Adrenal gland (tissue), 12 donors: Measurements from ENCODE around the gene PTGFR. TPM values are rescaled to one million over a fixed set of nuclear protein-coding genes. Genes with fewer than 3 reads are reported as not detected.

Source experiments
- DNase-seq, 7 donors: peaks; one replicate each; pipeline ENCODE4 v3.0.0-alpha.2; 2019 to 2020
- H3K27ac ChIP-seq, 5 donors: fragments of 200-600 bp; sonication (generic) in 4 of 5; 1 replicate in 3 of 5; 2 replicates in 2 of 5; pipeline versions ENCODE4 v1.5.1 to v1.8.0; 2016 to 2020; ENCODE audit warnings: mild to moderate bottlenecking in 1 of 5
- H3K27me3 ChIP-seq: fragments of 200-600 bp; 2 replicates; pipeline ENCODE4 v1.8.0; 2021
- H3K36me3 ChIP-seq, 2 donors: fragments of 200-600 bp; replicated peaks in 1 of 2; 1 replicate in 1 of 2; 2 replicates in 1 of 2; pipeline versions ENCODE4 v1.5.1 to v1.8.0; 2018 to 2022
- H3K4me1 ChIP-seq, 2 donors: fragments of 200-600 bp; replicated peaks in 1 of 2; 1 replicate in 1 of 2; 2 replicates in 1 of 2; pipeline versions ENCODE4 v1.5.1 to v1.8.0; 2018 to 2021
- H3K4me3 ChIP-seq, 4 donors: fragments of 200-600 bp; sonication (generic) in 3 of 4; one replicate each; pipeline ENCODE4 v1.5.1; 2016 to 2018
- H3K9me3 ChIP-seq, 3 donors: fragments of 200-600 bp; sonication (generic) in 1 of 3; replicated peaks in 1 of 3; 1 replicate in 2 of 3; 2 replicates in 1 of 3; pipeline versions ENCODE4 v1.5.1 to v1.8.0; 2016 to 2021
- POLR2A ChIP-seq, 2 donors: fragments of 450-650 bp; IDR thresholded peaks; one replicate each; pipeline ENCODE4 v1.6.1; 2017; ENCODE audit warnings: antibody characterized with exemption in 2 of 2, mild to moderate bottlenecking in 2 of 2, moderate library complexity in 1 of 2
- WGBS, 4 donors: extraction: QIAGEN DNeasy Blood & Tissue Kit in 2 of 4; methylation state at CpG; one replicate each; pipeline versions ENCODE4 v1.1.5 to v1.1.7; 2013 to 2017; 5-methylcytosine and 5-hydroxymethylcytosine counted together
- intact Hi-C, 2 donors: fragments of 100-400 bp; cut with DNase I; formaldehyde crosslinking; loops; one replicate each; pipeline versions ENCODE4 v1.14.1 to v1.15.0; 2022 to 2023
- polyA plus RNA-seq, 3 donors: library from polyadenylated mRNA; stranded (reverse); fragments of 200-250 nt in 2 of 3; fragments of 350-450 nt in 1 of 3; fragmentation: Illumina TruSeq in 1 of 3; extraction: RNeasy Lipid Tissue Mini Kit (QIAGEN cat#74804) in 1 of 3; gene quantifications; one replicate each; pipeline ENCODE4 v1.2.3, GENCODE V29; 2013 to 2014
- total RNA-seq, 9 donors: library from RNA; depleted of rRNA in 4 of 9; stranded (reverse); fragments of >200 nt in 4 of 9; fragments of 120-200 nt in 1 of 9; fragmentation: NEBNext Ultra II Directional in 1 of 9; extraction: Animal tissue kit (Norgen Biotek cat#: 25700) in 1 of 9; gene quantifications; one replicate each; pipeline versions ENCODE4 v1.1.0 to v1.2.4, GENCODE V29; 2013 to 2023
- TF ChIP-seq, protein P1 (sequence below), 6 experiments: fragments of 450-650 bp in 4 of 6; fragments of 200-600 bp in 2 of 6; sonication (generic) in 1 of 6; IDR thresholded peaks; 1 replicate in 5 of 6; 2 replicates in 1 of 6; pipeline versions ENCODE4 v1.5.1 to v1.8.0; 2016 to 2021; ENCODE audit warnings: antibody characterized with exemption in 6 of 6, mild to moderate bottlenecking in 2 of 6, moderate library complexity in 1 of 6
- donor health status: healthy with polysubstance abuse.
- donor health status: Bipolar disorder and iron deficiency.
- donor health status: DM: yes; HTN: yes; CAD: no.
- donor health status: DM: no; HTN: no; CAD: no.
- donor health status: DM: no; HTN: no; CAD: no.
- donor health status: DM: yes; HTN: yes; CAD: no.

Gene PTGFR
- total and polyA plus RNA-seq, 12 donors = 1.0 to 8.9 (median 4.6) TPM

DNA sequence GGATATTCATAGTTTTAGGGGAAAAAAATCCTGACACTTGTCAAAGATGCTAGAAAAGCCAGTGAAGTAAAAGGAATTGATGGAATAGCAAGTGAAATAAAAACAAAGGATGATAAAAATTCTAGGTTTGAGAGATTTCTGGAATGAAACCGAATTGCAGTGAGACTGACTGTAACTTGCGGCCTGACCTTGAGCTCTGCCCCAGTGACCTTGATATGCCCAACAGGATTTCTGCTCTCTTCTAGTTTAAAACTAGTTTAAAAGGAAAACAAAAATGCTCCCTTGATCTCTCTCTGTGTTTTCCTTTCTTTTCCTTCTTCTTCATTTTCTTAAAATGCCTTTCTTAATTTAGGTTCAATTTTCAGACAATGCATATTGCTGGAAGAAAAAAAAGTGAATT is 74.6 kb downstream of the PTGFR start:
- intact Hi-C loops = no loop called here
- DNase-seq = peak in 3 of 7 donors; percentile 15 to 17 (median 17)
- WGBS, 4 donors = 30 to 44% (median 34%) methylated on average over 2 of the region's 2 CpGs
- Histone ChIP-seq H3K4me3 (no peak overlapping the region), H3K27me3 (no peaks in the 10 kb centered on the region), H3K36me3 (no peaks in the 10 kb centered on the region), H3K27ac (no peak overlapping the region), H3K9me3 (no peaks in the 10 kb centered on the region), H3K4me1 (no peaks in the 10 kb centered on the region)
- TF ChIP-seq POLR2A (IDR thresholded peaks at IDR 0.05) = no peak
- TF ChIP-seq, protein P1, sequence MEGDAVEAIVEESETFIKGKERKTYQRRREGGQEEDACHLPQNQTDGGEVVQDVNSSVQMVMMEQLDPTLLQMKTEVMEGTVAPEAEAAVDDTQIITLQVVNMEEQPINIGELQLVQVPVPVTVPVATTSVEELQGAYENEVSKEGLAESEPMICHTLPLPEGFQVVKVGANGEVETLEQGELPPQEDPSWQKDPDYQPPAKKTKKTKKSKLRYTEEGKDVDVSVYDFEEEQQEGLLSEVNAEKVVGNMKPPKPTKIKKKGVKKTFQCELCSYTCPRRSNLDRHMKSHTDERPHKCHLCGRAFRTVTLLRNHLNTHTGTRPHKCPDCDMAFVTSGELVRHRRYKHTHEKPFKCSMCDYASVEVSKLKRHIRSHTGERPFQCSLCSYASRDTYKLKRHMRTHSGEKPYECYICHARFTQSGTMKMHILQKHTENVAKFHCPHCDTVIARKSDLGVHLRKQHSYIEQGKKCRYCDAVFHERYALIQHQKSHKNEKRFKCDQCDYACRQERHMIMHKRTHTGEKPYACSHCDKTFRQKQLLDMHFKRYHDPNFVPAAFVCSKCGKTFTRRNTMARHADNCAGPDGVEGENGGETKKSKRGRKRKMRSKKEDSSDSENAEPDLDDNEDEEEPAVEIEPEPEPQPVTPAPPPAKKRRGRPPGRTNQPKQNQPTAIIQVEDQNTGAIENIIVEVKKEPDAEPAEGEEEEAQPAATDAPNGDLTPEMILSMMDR (IDR thresholded peaks at IDR 0.05) = no peak

DNA sequence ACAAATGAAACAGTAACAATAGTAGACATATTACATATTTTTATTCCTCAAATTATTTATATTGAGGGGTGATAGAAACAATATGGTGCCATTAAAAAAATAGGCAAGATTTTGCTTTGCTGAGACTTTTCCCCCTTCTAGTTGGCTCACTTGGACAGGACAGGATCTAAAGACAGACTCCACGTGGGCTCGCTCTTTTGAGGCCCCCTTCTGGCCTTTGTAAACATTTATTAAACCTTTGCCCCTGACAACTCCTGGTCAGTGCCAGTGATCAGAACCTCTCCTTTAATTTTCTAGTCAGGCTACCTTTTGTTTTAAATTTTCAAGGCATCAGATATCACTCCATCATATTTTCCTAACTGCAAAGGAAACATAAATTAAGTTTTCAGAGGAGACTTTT is 79.8 kb downstream of the PTGFR start:
- H3K4me1 ChIP-seq = no peaks in the 10 kb centered on the region
- no peak overlapping the region for H3K27ac ChIP-seq
- H3K36me3 ChIP-seq = no peaks in the 10 kb centered on the region
- intact Hi-C loops = no loop called here
- no peak for TF ChIP-seq POLR2A (IDR thresholded peaks at IDR 0.05)
- TF ChIP-seq, protein P1 (IDR thresholded peaks at IDR 0.05) = no peak
- no peak overlapping the region for H3K4me3 ChIP-seq
- no peak for DNase-seq
- no peaks in the 10 kb centered on the region for H3K27me3 ChIP-seq
- 68 to 72% (median 69%) methylated on average over 2 of the region's 2 CpGs for WGBS, 4 donors
- no peaks in the 10 kb centered on the region for H3K9me3 ChIP-seq

DNA sequence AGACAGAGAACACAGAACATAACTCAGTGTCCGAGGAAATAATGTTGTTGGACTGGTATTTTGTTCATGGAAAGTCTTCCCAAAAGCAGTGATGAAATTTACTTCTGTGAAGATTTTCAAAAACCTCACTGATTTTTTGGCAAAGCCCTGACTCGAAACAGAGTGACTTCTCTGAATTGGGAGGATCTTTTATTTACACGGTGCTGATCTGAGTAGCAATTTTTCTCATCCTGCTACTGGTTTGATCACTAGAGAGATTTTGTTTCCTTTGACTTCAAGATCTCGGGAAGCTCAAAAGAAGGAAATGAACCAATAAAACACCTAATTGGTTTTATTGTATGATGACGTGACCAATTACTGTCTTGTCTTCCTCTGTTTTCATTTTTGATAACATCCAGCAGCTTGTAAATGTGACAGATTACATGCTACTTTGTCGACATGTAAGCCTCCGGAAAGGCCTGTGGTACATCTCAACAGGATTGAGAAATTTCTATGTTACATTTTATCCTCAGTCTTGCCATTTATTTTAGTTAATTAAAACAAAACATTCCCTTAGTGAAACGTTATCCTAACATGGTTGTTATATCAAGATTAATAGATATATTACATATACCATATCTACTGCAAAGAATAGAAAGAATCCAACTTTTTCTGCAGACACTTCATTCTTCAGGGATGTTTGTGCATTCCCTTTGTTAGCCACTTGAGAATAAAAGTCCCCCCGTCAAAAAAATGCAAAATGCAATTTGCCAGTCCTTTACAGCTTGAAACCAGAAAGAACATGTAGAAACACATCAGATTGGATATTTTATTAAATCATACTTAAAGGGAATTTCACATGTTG is 86.7 kb downstream of the PTGFR start:
- Histone ChIP-seq H3K4me3 (no peak overlapping the region), H3K27me3 (no peaks in the 10 kb centered on the region), H3K9me3 (no peaks in the 10 kb centered on the region), H3K27ac (no peak overlapping the region), H3K36me3 (no peaks in the 10 kb centered on the region), H3K4me1 (no peaks in the 10 kb centered on the region)
- DNase-seq = no peak
- intact Hi-C loops = no loop called here
- WGBS, 4 donors = 52 to 62% (median 60%) methylated on average over 9 of the region's 9 CpGs
- TF ChIP-seq POLR2A (IDR thresholded peaks at IDR 0.05) = no peak
- TF ChIP-seq, protein P1 (IDR thresholded peaks at IDR 0.05) = no peak

DNA sequence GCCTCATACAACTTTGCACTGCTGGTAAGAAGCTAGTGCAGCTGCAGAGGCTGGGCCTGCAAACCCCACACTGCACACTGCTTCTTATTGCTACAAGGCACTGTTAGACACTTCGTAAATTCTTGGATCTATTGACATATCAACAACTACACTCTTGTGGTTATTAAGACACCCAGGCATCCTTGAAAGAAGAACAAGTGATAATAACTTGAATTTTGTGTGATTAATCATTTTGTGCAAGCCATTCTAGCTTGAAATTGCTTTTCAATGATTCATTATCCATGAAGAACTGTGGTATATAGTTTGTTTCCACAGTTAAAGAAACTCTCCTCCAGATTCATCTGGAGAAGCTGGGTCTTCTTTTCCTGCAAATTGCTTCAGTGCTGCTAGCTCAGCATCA is 95.8 kb downstream of the PTGFR start:
- intact Hi-C loops = no loop called here
- Histone ChIP-seq H3K27me3 (no peaks in the 10 kb centered on the region), H3K4me3 (no peak overlapping the region), H3K27ac (no peak overlapping the region), H3K4me1 (no peaks in the 10 kb centered on the region), H3K9me3 (no peaks in the 10 kb centered on the region), H3K36me3 (no peaks in the 10 kb centered on the region)
- WGBS, 4 donors = 55 to 79% (median 63%) methylated on average over 1 of the region's 1 CpG
- TF ChIP-seq, protein P1 (IDR thresholded peaks at IDR 0.05) = no peak
- no peak for TF ChIP-seq POLR2A (IDR thresholded peaks at IDR 0.05)
- no peak for DNase-seq
